ENCODE measurements around the gene LIMA1. TPM values are rescaled to one million over a fixed set of nuclear protein-coding genes. Genes with fewer than 3 reads are reported as not detected.

The LIMA1 gene
- total and polyA plus RNA-seq, 9 of the 15 experiments (the other 6 are each of a cell fraction or from before 2014, with no cell fraction given), result 20.2 to 37.8 (median 27.3) TPM

DNA sequence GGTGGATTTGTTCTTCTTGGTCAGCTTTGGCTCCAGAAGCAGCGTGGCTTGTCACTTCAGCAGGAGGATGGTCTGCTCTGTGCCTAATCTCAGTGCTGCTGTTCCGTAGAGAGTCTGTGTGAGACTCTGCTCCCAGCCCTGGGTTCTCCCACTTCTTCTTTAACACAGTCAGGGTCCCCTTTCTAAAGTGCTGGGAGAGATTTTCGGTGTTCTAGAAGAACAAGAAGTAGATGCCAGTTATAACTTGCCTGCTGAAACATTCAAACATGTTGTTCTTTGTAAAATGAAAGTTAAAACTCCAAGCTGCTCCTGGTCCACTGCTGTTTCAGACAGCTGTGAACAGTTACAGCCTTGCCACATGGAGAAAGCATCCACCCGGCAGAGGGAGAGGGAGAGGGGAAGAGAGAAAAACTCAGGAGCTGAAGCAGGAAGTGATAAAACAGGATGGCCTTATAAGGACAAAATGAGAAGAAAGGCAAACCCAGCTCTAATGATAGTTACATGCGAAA lies 61.0 kb downstream of the LIMA1 start (continued):
- TF ChIP-seq, protein P1, sequence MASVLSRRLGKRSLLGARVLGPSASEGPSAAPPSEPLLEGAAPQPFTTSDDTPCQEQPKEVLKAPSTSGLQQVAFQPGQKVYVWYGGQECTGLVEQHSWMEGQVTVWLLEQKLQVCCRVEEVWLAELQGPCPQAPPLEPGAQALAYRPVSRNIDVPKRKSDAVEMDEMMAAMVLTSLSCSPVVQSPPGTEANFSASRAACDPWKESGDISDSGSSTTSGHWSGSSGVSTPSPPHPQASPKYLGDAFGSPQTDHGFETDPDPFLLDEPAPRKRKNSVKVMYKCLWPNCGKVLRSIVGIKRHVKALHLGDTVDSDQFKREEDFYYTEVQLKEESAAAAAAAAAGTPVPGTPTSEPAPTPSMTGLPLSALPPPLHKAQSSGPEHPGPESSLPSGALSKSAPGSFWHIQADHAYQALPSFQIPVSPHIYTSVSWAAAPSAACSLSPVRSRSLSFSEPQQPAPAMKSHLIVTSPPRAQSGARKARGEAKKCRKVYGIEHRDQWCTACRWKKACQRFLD (CRISPR knock-in tag; IDR thresholded peaks at IDR 0.05), result no peak
- TF ChIP-seq ZNF436 (CRISPR knock-in tag; IDR thresholded peaks at IDR 0.05), result no peak
- TF ChIP-seq ZBED1 (IDR thresholded peaks at IDR 0.05), result no peak
- TF ChIP-seq MAFK (IDR thresholded peaks at IDR 0.05; ENCODE audit: low read length), result no peak
- TF ChIP-seq IFI16 (CRISPR knock-in tag; IDR thresholded peaks at IDR 0.05), result no peak
- no peak for TF ChIP-seq CHCHD3 (CRISPR knock-in tag; IDR thresholded peaks at IDR 0.05)
- TF ChIP-seq ESRRB (CRISPR knock-in tag; IDR thresholded peaks at IDR 0.05; ENCODE audit: borderline replicate concordance), result no peak
- TF ChIP-seq STAG1 (CRISPR knock-in tag; IDR thresholded peaks at IDR 0.05; ENCODE audit: borderline replicate concordance), result no peak
- TF ChIP-seq, protein P2, sequence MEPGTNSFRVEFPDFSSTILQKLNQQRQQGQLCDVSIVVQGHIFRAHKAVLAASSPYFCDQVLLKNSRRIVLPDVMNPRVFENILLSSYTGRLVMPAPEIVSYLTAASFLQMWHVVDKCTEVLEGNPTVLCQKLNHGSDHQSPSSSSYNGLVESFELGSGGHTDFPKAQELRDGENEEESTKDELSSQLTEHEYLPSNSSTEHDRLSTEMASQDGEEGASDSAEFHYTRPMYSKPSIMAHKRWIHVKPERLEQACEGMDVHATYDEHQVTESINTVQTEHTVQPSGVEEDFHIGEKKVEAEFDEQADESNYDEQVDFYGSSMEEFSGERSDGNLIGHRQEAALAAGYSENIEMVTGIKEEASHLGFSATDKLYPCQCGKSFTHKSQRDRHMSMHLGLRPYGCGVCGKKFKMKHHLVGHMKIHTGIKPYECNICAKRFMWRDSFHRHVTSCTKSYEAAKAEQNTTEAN (CRISPR knock-in tag; IDR thresholded peaks at IDR 0.05), result no peak
- TF ChIP-seq BRF1 (IDR thresholded peaks at IDR 0.05; ENCODE audit: borderline replicate concordance, extremely low read depth, insufficient read length), result no peak
- TF ChIP-seq PRPF4 (IDR thresholded peaks at IDR 0.05; ENCODE audit: insufficient read depth, low read depth, low read length, poor library complexity, severe bottlenecking), result no peak
- no peak for TF ChIP-seq HMG20A (CRISPR knock-in tag; conservative IDR thresholded peaks at IDR 0.05)
- TF ChIP-seq RBM17 (IDR thresholded peaks at IDR 0.05; ENCODE audit: borderline replicate concordance, low read depth, low read length), result no peak
- TF ChIP-seq TAF7 (tag; IDR thresholded peaks at IDR 0.05), result no peak
- TF ChIP-seq KLF16 (IDR thresholded peaks at IDR 0.05), result no peak
- no peak for TF ChIP-seq FOS (IDR thresholded peaks at IDR 0.05; ENCODE audit: extremely low read depth, insufficient read length)
- TF ChIP-seq, protein P3, sequence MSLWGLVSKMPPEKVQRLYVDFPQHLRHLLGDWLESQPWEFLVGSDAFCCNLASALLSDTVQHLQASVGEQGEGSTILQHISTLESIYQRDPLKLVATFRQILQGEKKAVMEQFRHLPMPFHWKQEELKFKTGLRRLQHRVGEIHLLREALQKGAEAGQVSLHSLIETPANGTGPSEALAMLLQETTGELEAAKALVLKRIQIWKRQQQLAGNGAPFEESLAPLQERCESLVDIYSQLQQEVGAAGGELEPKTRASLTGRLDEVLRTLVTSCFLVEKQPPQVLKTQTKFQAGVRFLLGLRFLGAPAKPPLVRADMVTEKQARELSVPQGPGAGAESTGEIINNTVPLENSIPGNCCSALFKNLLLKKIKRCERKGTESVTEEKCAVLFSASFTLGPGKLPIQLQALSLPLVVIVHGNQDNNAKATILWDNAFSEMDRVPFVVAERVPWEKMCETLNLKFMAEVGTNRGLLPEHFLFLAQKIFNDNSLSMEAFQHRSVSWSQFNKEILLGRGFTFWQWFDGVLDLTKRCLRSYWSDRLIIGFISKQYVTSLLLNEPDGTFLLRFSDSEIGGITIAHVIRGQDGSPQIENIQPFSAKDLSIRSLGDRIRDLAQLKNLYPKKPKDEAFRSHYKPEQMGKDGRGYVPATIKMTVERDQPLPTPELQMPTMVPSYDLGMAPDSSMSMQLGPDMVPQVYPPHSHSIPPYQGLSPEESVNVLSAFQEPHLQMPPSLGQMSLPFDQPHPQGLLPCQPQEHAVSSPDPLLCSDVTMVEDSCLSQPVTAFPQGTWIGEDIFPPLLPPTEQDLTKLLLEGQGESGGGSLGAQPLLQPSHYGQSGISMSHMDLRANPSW (CRISPR knock-in tag; IDR thresholded peaks at IDR 0.05), result no peak
- TF ChIP-seq, protein P4, sequence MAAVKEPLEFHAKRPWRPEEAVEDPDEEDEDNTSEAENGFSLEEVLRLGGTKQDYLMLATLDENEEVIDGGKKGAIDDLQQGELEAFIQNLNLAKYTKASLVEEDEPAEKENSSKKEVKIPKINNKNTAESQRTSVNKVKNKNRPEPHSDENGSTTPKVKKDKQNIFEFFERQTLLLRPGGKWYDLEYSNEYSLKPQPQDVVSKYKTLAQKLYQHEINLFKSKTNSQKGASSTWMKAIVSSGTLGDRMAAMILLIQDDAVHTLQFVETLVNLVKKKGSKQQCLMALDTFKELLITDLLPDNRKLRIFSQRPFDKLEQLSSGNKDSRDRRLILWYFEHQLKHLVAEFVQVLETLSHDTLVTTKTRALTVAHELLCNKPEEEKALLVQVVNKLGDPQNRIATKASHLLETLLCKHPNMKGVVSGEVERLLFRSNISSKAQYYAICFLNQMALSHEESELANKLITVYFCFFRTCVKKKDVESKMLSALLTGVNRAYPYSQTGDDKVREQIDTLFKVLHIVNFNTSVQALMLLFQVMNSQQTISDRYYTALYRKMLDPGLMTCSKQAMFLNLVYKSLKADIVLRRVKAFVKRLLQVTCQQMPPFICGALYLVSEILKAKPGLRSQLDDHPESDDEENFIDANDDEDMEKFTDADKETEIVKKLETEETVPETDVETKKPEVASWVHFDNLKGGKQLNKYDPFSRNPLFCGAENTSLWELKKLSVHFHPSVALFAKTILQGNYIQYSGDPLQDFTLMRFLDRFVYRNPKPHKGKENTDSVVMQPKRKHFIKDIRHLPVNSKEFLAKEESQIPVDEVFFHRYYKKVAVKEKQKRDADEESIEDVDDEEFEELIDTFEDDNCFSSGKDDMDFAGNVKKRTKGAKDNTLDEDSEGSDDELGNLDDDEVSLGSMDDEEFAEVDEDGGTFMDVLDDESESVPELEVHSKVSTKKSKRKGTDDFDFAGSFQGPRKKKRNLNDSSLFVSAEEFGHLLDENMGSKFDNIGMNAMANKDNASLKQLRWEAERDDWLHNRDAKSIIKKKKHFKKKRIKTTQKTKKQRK (IDR thresholded peaks at IDR 0.05; ENCODE audit: borderline replicate concordance, low read depth, low read length), result no peak
- TF ChIP-seq ELF1 (tag; IDR thresholded peaks at IDR 0.05), result peak; percentile 49
